Lower leg skin (tissue), 4 donors: Measurements from ENCODE around the gene CREB5. TPM values are rescaled to one million over a fixed set of nuclear protein-coding genes. Genes with fewer than 3 reads are reported as not detected.

ENCODE experiments used
- DNase-seq, 2 donors: peaks; one replicate each; pipeline ENCODE4 v3.0.0-alpha.2; 2019; ENCODE audit warnings: low spot score in 2 of 2
- H3K4me3 ChIP-seq: fragments of 200-600 bp; sonication (generic); 2 replicates; pipeline ENCODE4 v1.5.1; 2017; ENCODE audit warnings: mild to moderate bottlenecking, low read depth; ENCODE audit not compliant: poor library complexity, severe bottlenecking
- CTCF ChIP-seq, 3 donors: fragments of 450-650 bp; IDR thresholded peaks; one replicate each; pipeline ENCODE4 v1.5.1; 2016; ENCODE audit warnings: antibody characterized with exemption in 3 of 3, mild to moderate bottlenecking in 3 of 3, moderate library complexity in 2 of 3
- POLR2A ChIP-seq, 2 donors: fragments of 450-650 bp; IDR thresholded peaks; one replicate each; pipeline ENCODE4 v1.6.1; 2016 to 2017; ENCODE audit warnings: antibody characterized with exemption in 2 of 2, mild to moderate bottlenecking in 1 of 2, moderate library complexity in 1 of 2
- WGBS, 2 donors: methylation state at CpG; one replicate each; pipeline ENCODE4 v1.1.5; 2018; 5-methylcytosine and 5-hydroxymethylcytosine counted together
- intact Hi-C: fragments of 100-400 bp; cut with DNase I; formaldehyde crosslinking; loops from one replicate; pipeline ENCODE4 v1.15.0; 2023; ENCODE audit warnings: low total_unique reads
- total RNA-seq, 4 donors: library from RNA; depleted of rRNA; stranded (reverse); fragments of >200 nt; gene quantifications; one replicate each; pipeline ENCODE4 v1.1.0, GENCODE V29; 2016

The CREB5 gene
- total RNA-seq, 4 donors from 2014 or later: 2.5 to 15.0 (median 5.4) TPM

DNA sequence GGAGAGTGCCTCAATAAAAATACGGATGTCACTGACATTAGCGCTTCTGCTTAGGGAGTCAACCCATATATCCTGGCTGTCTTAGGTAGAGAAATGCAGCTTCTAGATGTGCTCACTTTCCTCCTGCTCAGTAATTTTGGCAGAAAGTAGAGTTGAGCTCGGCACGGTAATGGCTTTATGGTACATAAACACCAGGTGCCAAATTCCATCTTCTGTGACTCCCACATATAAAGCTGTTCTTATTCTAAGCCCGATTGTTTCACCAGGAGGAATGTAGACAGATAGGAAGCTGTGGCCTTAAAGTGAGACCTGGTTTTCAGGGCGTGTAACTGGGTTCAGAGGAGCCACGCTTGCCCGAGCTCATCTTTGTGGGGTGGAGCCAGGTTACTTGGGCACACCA is 143.7 kb downstream of the CREB5 start:
- DNase-seq: no peak
- WGBS, 2 donors: 51 to 60% methylated on average over 8 of the region's 8 CpGs
- no peak overlapping the region for H3K4me3 ChIP-seq
- intact Hi-C loops: no loop called here
- no peak for TF ChIP-seq CTCF (IDR thresholded peaks at IDR 0.05)
- TF ChIP-seq POLR2A (IDR thresholded peaks at IDR 0.05): no peak

DNA sequence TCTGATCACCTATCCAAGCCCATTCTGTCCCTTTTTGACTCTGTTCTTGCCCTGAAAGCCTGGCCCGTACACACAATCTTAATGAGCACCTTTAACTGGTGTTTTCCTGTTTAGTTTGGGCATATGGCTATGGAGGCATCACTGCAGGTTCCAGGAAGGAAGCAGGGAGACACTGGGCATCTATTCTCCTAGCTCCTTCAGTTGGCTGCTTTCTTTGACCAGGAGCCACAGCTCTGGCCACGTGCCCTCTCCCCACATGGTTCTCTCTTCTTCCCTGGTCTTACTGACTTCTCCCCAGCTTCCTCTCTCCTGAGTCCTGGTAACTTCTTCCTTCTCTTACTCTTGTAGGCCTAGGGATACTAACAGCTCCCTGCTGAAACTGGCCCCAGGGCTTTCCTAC is 144.4 kb downstream of the CREB5 start:
- no peak overlapping the region for H3K4me3 ChIP-seq
- TF ChIP-seq POLR2A (IDR thresholded peaks at IDR 0.05) (no peak), CTCF (IDR thresholded peaks at IDR 0.05) (no peak)
- intact Hi-C loops: no loop called here
- WGBS, 2 donors: 62 to 64% methylated on average over 2 of the region's 2 CpGs
- no peak for DNase-seq

DNA sequence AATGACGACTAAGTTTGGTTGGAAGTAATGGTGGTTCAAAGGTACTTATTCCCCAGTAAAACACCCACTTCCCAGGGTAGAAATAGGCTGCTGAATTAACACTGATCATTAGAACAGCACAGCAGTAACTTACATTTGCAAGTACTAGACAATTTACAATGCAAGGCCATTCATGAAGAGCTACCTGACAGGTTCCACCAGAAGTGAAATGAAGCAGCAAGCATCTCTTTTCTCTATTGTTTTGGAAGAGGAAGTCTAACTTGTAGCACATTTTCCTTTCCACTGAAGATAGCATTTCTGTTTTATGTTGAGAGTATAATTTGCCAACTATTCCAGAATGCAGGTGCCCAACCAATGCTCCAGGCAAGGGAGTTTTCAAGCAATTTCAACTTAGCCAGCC is 145.9 kb downstream of the CREB5 start:
- no peak for TF ChIP-seq POLR2A (IDR thresholded peaks at IDR 0.05)
- no peak for TF ChIP-seq CTCF (IDR thresholded peaks at IDR 0.05)
- 42 to 43% methylated on average over 1 of the region's 1 CpG for WGBS, 2 donors
- H3K4me3 ChIP-seq: no peak overlapping the region
- DNase-seq: no peak
- intact Hi-C loops: no loop called here

- WGBS, 2 donors: 58 to 74% methylated on average over 23 to 32 of the region's 38 CpGs
- H3K4me3 ChIP-seq: no peak overlapping the region
- no peak for TF ChIP-seq CTCF (IDR thresholded peaks at IDR 0.05)
- no peak for TF ChIP-seq POLR2A (IDR thresholded peaks at IDR 0.05)
- DNase-seq: no peak
- intact Hi-C loops: no loop called here
Measured at GRCh38 chr7:28560767-28561166, 148.4 kb downstream of the CREB5 start.

DNA sequence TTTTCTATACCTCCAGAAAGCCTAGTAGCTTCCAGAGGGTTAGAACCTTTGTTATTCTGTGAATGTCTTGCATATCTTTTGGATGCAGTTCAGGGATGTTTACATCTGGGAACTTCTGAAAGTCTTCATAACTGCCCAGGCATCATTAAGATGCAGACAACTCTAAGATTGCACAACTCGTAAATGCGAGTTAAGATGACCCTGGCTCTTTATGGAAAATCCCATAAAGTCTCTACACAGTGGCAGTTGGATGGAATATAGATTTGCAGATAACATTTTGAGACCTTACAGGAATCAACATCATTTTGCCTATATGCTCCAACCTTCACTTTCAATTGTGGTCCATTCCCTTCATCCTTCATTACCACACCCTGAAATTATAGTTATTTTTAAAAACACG is 151.7 kb downstream of the CREB5 start:
- H3K4me3 ChIP-seq: no peak overlapping the region
- WGBS, 2 donors: 82 to 90% methylated on average over 3 of the region's 3 CpGs
- intact Hi-C loops: no loop called here
- TF ChIP-seq CTCF (IDR thresholded peaks at IDR 0.05) (no peak), POLR2A (IDR thresholded peaks at IDR 0.05) (no peak)
- no peak for DNase-seq

GRCh38 chr7:28564755-28565374 is 152.5 kb downstream of the CREB5 start:
- H3K4me3 ChIP-seq: no peak overlapping the region
- DNase-seq: no peak

More at GRCh38 chr7:28564755-28565374, 152.5 kb downstream of the CREB5 start:
- TF ChIP-seq CTCF (IDR thresholded peaks at IDR 0.05): no peak
- TF ChIP-seq POLR2A (IDR thresholded peaks at IDR 0.05): no peak
- intact Hi-C loops: no loop called here
- WGBS, 2 donors: 70 to 73% methylated on average over 4 of the region's 4 CpGs
